ENCODE measurements around the gene DCAF8. TPM values are rescaled to one million over a fixed set of nuclear protein-coding genes. Genes with fewer than 3 reads are reported as not detected.

DCAF8 gene
- total RNA-seq, 1 donor from 2014 or later, result 130 TPM

DNA sequence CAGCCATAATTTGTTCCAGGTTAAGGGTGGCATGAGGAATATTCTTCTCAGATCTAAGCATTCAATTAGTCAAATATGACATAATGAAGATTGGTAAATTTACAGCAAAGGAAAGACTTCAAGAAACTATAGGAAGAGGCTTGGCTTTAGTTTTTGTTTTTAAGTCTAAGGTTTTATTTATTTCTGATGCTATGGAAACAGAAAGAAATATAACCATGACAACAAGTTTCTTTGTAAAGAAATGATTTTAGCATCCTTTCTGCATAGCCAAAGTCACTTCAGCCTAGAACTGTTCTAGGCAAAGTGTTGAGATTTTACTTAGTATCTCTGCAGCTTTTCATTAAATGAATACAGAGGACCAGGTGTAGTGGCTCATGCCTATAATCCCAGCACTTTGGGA lies 29.4 kb downstream of the DCAF8 start:
- no peak overlapping the region for H3K4me3 Mint-ChIP-seq
- no peaks in the 10 kb centered on the region for H3K4me1 Mint-ChIP-seq
- TF ChIP-seq, protein P1, sequence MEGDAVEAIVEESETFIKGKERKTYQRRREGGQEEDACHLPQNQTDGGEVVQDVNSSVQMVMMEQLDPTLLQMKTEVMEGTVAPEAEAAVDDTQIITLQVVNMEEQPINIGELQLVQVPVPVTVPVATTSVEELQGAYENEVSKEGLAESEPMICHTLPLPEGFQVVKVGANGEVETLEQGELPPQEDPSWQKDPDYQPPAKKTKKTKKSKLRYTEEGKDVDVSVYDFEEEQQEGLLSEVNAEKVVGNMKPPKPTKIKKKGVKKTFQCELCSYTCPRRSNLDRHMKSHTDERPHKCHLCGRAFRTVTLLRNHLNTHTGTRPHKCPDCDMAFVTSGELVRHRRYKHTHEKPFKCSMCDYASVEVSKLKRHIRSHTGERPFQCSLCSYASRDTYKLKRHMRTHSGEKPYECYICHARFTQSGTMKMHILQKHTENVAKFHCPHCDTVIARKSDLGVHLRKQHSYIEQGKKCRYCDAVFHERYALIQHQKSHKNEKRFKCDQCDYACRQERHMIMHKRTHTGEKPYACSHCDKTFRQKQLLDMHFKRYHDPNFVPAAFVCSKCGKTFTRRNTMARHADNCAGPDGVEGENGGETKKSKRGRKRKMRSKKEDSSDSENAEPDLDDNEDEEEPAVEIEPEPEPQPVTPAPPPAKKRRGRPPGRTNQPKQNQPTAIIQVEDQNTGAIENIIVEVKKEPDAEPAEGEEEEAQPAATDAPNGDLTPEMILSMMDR (conservative IDR thresholded peaks at IDR 0.05), result no peak
- no peak for DNase-seq (ENCODE audit: low read depth, low spot score)
- H3K27me3 Mint-ChIP-seq (ENCODE audit: low read depth), result no peaks in the 10 kb centered on the region
- no peak overlapping the region for H3K27ac Mint-ChIP-seq (ENCODE audit: unreplicated experiment)
- H3K36me3 Mint-ChIP-seq (ENCODE audit: low read depth), result peaks cover 4% of the 10 kb centered on the region
- no peaks in the 10 kb centered on the region for H3K9me3 Mint-ChIP-seq

GRCh38 chr1:160228431-160228830 lies 33.9 kb downstream of the DCAF8 start:
- Mint-ChIP-seq H3K27ac (ENCODE audit: unreplicated experiment) (no peak overlapping the region), H3K36me3 (ENCODE audit: low read depth) (peaks cover 2% of the 10 kb centered on the region), H3K4me3 (no peak overlapping the region)

GRCh38 chr1:160227561-160227960 lies 34.8 kb downstream of the DCAF8 start:
- Mint-ChIP-seq H3K9me3 (no peaks in the 10 kb centered on the region), H3K27ac (ENCODE audit: unreplicated experiment) (no peak overlapping the region), H3K36me3 (ENCODE audit: low read depth) (peaks cover 2% of the 10 kb centered on the region), H3K4me3 (no peak overlapping the region), H3K4me1 (no peaks in the 10 kb centered on the region), H3K27me3 (ENCODE audit: low read depth) (no peaks in the 10 kb centered on the region)
- TF ChIP-seq, protein P1 (conservative IDR thresholded peaks at IDR 0.05), result no peak
- DNase-seq (ENCODE audit: low read depth, low spot score), result no peak

More at GRCh38 chr1:160228431-160228830, 33.9 kb downstream of the DCAF8 start:
- Mint-ChIP-seq H3K4me1 (no peaks in the 10 kb centered on the region), H3K27me3 (ENCODE audit: low read depth) (no peaks in the 10 kb centered on the region), H3K9me3 (no peaks in the 10 kb centered on the region)
- DNase-seq (ENCODE audit: low read depth, low spot score), result no peak
- TF ChIP-seq, protein P1 (conservative IDR thresholded peaks at IDR 0.05), result no peak

GRCh38 chr1:160227034-160227433 lies 35.3 kb downstream of the DCAF8 start:
- Mint-ChIP-seq H3K4me3 (no peak overlapping the region), H3K27me3 (ENCODE audit: low read depth) (no peaks in the 10 kb centered on the region), H3K36me3 (ENCODE audit: low read depth) (peaks cover 2% of the 10 kb centered on the region), H3K9me3 (no peaks in the 10 kb centered on the region), H3K27ac (ENCODE audit: unreplicated experiment) (no peak overlapping the region), H3K4me1 (no peaks in the 10 kb centered on the region)
- TF ChIP-seq, protein P1 (conservative IDR thresholded peaks at IDR 0.05), result no peak
- DNase-seq (ENCODE audit: low read depth, low spot score), result no peak

GRCh38 chr1:160226623-160227022 lies 35.7 kb downstream of the DCAF8 start:
- Mint-ChIP-seq H3K9me3 (no peaks in the 10 kb centered on the region), H3K36me3 (ENCODE audit: low read depth) (peaks cover 2% of the 10 kb centered on the region), H3K4me1 (no peaks in the 10 kb centered on the region), H3K27ac (ENCODE audit: unreplicated experiment) (no peak overlapping the region), H3K4me3 (no peak overlapping the region), H3K27me3 (ENCODE audit: low read depth) (no peaks in the 10 kb centered on the region)
- TF ChIP-seq, protein P1 (conservative IDR thresholded peaks at IDR 0.05), result no peak
- no peak for DNase-seq (ENCODE audit: low read depth, low spot score)

DNA sequence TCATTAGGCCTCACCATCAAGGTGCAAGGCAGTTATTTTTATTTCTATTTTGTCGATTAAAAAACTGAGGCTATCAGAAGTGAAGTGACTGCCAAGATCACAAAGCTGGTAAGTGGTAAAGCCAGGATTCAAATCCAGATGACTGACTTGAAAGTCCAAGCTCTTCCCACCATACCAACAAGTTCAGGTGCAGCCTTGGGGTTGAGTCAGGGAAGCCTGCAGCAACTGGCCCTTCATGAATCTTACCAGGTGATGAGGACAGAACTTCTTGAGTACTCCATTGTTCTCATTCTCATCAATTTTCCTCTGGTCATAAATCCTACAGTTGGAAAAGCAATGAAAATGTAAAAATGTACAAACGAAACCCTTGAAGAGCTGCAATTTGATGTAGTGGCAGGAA lies 37.0 kb downstream of the DCAF8 start:
- Mint-ChIP-seq H3K9me3 (no peaks in the 10 kb centered on the region), H3K27me3 (ENCODE audit: low read depth) (no peaks in the 10 kb centered on the region), H3K36me3 (ENCODE audit: low read depth) (peaks cover 2% of the 10 kb centered on the region), H3K27ac (ENCODE audit: unreplicated experiment) (no peak overlapping the region), H3K4me1 (no peaks in the 10 kb centered on the region), H3K4me3 (no peak overlapping the region)
- TF ChIP-seq, protein P1 (conservative IDR thresholded peaks at IDR 0.05), result no peak
- DNase-seq (ENCODE audit: low read depth, low spot score), result no peak
